B cell (primary cell): ENCODE results near the gene NCMAP.

ENCODE experiments used
- EZH2 ChIP-seq: IDR thresholded peaks from 2 replicates; pipeline ENCODE4 v1.6.1; 2012; ENCODE audit warnings: borderline replicate concordance, low read depth, mild to moderate bottlenecking, moderate library complexity, low read length; ENCODE audit not compliant: insufficient read depth, poor library complexity, severe bottlenecking
- TF ChIP-seq, protein P1 (sequence below): fragments of 200-600 bp; IDR thresholded peaks from one replicate; pipeline ENCODE4 v1.8.0; 2022; ENCODE audit warnings: antibody characterized with exemption, mild to moderate bottlenecking

DNA sequence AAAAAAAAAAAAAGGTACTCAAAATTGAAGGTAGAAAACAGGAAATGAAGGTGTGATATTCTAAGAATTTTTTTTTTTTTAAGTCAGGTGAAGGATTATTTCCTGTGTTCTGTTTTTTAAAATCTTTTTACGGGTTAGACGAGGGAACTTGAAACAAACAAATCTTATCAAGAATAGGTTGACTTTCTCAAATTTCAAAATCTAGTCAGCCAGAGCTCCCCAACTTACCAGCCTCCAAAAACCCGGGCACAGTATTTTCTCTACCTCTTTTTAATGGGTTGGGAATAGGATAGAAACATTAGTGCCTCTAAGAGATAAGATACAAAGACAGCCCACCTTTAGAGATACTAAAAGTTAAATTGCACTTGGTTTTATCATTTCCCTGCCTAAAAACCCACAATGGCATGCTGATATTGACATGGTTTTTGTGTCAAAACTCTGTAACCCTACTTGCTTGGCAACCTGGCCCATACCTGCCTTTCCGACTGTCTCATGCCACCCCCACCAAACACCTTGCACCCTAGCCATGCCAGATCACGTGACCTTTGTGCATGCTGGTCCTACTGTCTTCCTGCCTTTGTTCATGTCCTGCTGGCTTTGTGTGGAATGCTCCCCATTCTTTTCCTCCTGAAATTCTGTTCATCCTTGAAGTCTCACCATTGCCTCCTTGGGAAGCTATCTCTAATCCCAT is 49.1 kb upstream of the NCMAP start:
- TF ChIP-seq, protein P1, sequence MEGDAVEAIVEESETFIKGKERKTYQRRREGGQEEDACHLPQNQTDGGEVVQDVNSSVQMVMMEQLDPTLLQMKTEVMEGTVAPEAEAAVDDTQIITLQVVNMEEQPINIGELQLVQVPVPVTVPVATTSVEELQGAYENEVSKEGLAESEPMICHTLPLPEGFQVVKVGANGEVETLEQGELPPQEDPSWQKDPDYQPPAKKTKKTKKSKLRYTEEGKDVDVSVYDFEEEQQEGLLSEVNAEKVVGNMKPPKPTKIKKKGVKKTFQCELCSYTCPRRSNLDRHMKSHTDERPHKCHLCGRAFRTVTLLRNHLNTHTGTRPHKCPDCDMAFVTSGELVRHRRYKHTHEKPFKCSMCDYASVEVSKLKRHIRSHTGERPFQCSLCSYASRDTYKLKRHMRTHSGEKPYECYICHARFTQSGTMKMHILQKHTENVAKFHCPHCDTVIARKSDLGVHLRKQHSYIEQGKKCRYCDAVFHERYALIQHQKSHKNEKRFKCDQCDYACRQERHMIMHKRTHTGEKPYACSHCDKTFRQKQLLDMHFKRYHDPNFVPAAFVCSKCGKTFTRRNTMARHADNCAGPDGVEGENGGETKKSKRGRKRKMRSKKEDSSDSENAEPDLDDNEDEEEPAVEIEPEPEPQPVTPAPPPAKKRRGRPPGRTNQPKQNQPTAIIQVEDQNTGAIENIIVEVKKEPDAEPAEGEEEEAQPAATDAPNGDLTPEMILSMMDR, result no peak
- TF ChIP-seq EZH2, result no peak
